B cell (primary cell): Measurements from ENCODE around the gene RHOT1.

Experiments used
- CTCF ChIP-seq: fragments of 200-600 bp; IDR thresholded peaks from one replicate; pipeline ENCODE4 v1.8.0; 2022; ENCODE audit warnings: antibody characterized with exemption, mild to moderate bottlenecking
- EZH2 ChIP-seq: IDR thresholded peaks from 2 replicates; pipeline ENCODE4 v1.6.1; 2012; ENCODE audit warnings: borderline replicate concordance, low read depth, mild to moderate bottlenecking, moderate library complexity, low read length; ENCODE audit not compliant: insufficient read depth, poor library complexity, severe bottlenecking

- TF ChIP-seq CTCF (no peak), EZH2 (no peak)
These were observed 123.7 kb downstream of the RHOT1 start for GRCh38 chr17:32266051-32266388.
